Aorta (tissue), 5 donors: ENCODE measurements around the gene GOLPH3. TPM values are rescaled to one million over a fixed set of nuclear protein-coding genes. Genes with fewer than 3 reads are reported as not detected.

Experiments used
- ATAC-seq: fragments of 200-7000 bp; cut with Tn5 transposase; one replicate; pipeline ENCODE4 v1.9.1; 2022; ENCODE audit warnings: moderate library complexity; ENCODE audit not compliant: low FRiP score
- DNase-seq, 2 donors: peaks; one replicate each; pipeline ENCODE4 v3.0.0-alpha.2; 2020
- H3K27ac ChIP-seq, 2 donors: one replicate each; pipeline ENCODE4 v1.5.1; 2013; ENCODE audit warnings: low read length in 2 of 2, mild to moderate bottlenecking in 2 of 2, moderate library complexity in 2 of 2, control low read depth in 1 of 2, inconsistent platforms in 1 of 2, low read depth in 1 of 2
- H3K27me3 ChIP-seq, 2 donors: one replicate each; pipeline ENCODE4 v1.6.1; 2013; ENCODE audit warnings: control low read depth in 1 of 2, low read length in 1 of 2, mild to moderate bottlenecking in 1 of 2, moderate library complexity in 1 of 2; ENCODE audit not compliant: insufficient read depth in 2 of 2, control insufficient read depth in 1 of 2
- H3K36me3 ChIP-seq, 2 donors: one replicate each; pipeline ENCODE4 v1.6.1; 2013; ENCODE audit warnings: control low read depth in 1 of 2, low read length in 1 of 2, mild to moderate bottlenecking in 1 of 2; ENCODE audit not compliant: insufficient read depth in 2 of 2, control insufficient read depth in 1 of 2
- H3K4me1 ChIP-seq, 2 donors: one replicate each; pipeline ENCODE4 v1.6.1; 2013; ENCODE audit warnings: low read length in 2 of 2, control low read depth in 1 of 2, mild to moderate bottlenecking in 1 of 2, moderate library complexity in 1 of 2; ENCODE audit not compliant: insufficient read depth in 2 of 2, control insufficient read depth in 1 of 2
- H3K4me3 ChIP-seq, 2 donors: one replicate each; pipeline ENCODE4 v1.5.1; 2013; ENCODE audit warnings: low read length in 2 of 2, control low read depth in 1 of 2, mild to moderate bottlenecking in 1 of 2
- H3K9me3 ChIP-seq: one replicate; pipeline ENCODE4 v1.6.1; 2013; ENCODE audit warnings: mild to moderate bottlenecking, low read length; ENCODE audit not compliant: control insufficient read depth
- WGBS, 2 donors: extraction: QIAGEN DNeasy Blood & Tissue Kit; methylation state at CpG; one replicate each; pipeline ENCODE4 v1.1.7; 2013; 5-methylcytosine and 5-hydroxymethylcytosine counted together
- intact Hi-C, 2 donors: fragments of 100-400 bp; cut with DNase I; formaldehyde crosslinking; loops; one replicate each; pipeline versions ENCODE4 v1.14.2 to v1.15.0; 2022
- polyA plus RNA-seq, 2 donors: library from polyadenylated mRNA; stranded (reverse); fragments of 200-250 nt; gene quantifications; one replicate each; pipeline ENCODE4 v1.2.3, GENCODE V29; 2013
- total RNA-seq, 2 donors: library from RNA; stranded (reverse); fragmentation: NEBNext Ultra II Directional; extraction: Animal tissue kit (Norgen Biotek cat#: 25700); gene quantifications; one replicate each; pipeline ENCODE4 v1.2.1, GENCODE V29; 2021
- donor health status: healthy with polysubstance abuse.
- donor health status: Bipolar disorder and iron deficiency.
- donor health status: DM: no; HTN: no; CAD: no.
- donor health status: DM: no; HTN: no; CAD: no.
- donor health status: DM: yes; HTN: yes; CAD: no.

Gene GOLPH3
- total and polyA plus RNA-seq, 4 donors, result 57.0 to 92.0 (median 74.1) TPM

- H3K27me3 ChIP-seq, result no peaks in the 10 kb centered on the region
- ATAC-seq, result no peak
- intact Hi-C loops, result no loop called here
- H3K9me3 ChIP-seq, result no peaks in the 10 kb centered on the region
- no peak overlapping the region for H3K4me3 ChIP-seq
- H3K36me3 ChIP-seq, result peaks cover 0 to 10% of the 10 kb centered on the region in 2 donors
- WGBS, 2 donors, result 75 to 82% methylated on average over 12 of the region's 12 CpGs
- no peak for DNase-seq
- no peak overlapping the region for H3K27ac ChIP-seq
- no peaks in the 10 kb centered on the region for H3K4me1 ChIP-seq
Measured at GRCh38 chr5:32102254-32102986, 71.7 kb downstream of the GOLPH3 start.

GRCh38 chr5:32100691-32101302, 73.3 kb downstream of the GOLPH3 start:
- H3K4me3 ChIP-seq, result no peak overlapping the region
- H3K36me3 ChIP-seq, result peaks cover 0 to 6% of the 10 kb centered on the region in 2 donors
- ATAC-seq (no peak), DNase-seq (no peak)
- WGBS, 2 donors, result 86 to 87% methylated on average over 8 of the region's 8 CpGs
- H3K9me3 ChIP-seq, result no peaks in the 10 kb centered on the region
- no peaks in the 10 kb centered on the region for H3K4me1 ChIP-seq
- intact Hi-C loops, result no loop called here
- H3K27ac ChIP-seq, result no peak overlapping the region
- no peaks in the 10 kb centered on the region for H3K27me3 ChIP-seq

GRCh38 chr5:32100230-32100629, 73.9 kb downstream of the GOLPH3 start:
- ATAC-seq, result peak; percentile 51
- intact Hi-C loops, result no loop called here

GRCh38 chr5:32099486-32100035, 74.6 kb downstream of the GOLPH3 start:
- 77 to 85% methylated on average over 9 of the region's 9 CpGs for WGBS, 2 donors
- ATAC-seq, result no peak
- intact Hi-C loops, result no loop called here
- Histone ChIP-seq H3K4me3 (no peak overlapping the region), H3K27ac (no peak overlapping the region), H3K36me3 (peaks cover 0 to 6% of the 10 kb centered on the region in 2 donors), H3K27me3 (no peaks in the 10 kb centered on the region), H3K9me3 (no peaks in the 10 kb centered on the region), H3K4me1 (no peaks in the 10 kb centered on the region)
- DNase-seq, result no peak

More at GRCh38 chr5:32100230-32100629, 73.9 kb downstream of the GOLPH3 start:
- Histone ChIP-seq H3K27ac (no peak overlapping the region), H3K36me3 (peaks cover 0 to 6% of the 10 kb centered on the region in 2 donors), H3K27me3 (no peaks in the 10 kb centered on the region), H3K4me3 (no peak overlapping the region), H3K4me1 (no peaks in the 10 kb centered on the region), H3K9me3 (no peaks in the 10 kb centered on the region)
- WGBS, 2 donors, result 44 to 46% methylated on average over 6 of the region's 6 CpGs
- no peak for DNase-seq

GRCh38 chr5:32098890-32099310, 75.2 kb downstream of the GOLPH3 start:
- 24 to 30% methylated on average over 11 of the region's 11 CpGs for WGBS, 2 donors
- ATAC-seq (no peak), DNase-seq (no peak)
- H3K36me3 ChIP-seq, result peaks cover 0 to 6% of the 10 kb centered on the region in 2 donors
- H3K4me3 ChIP-seq, result no peak overlapping the region
- no peak overlapping the region for H3K27ac ChIP-seq
- intact Hi-C loops, result no loop called here
- H3K27me3 ChIP-seq, result no peaks in the 10 kb centered on the region
- no peaks in the 10 kb centered on the region for H3K4me1 ChIP-seq
- no peaks in the 10 kb centered on the region for H3K9me3 ChIP-seq

GRCh38 chr5:32098291-32098690, 75.8 kb downstream of the GOLPH3 start:
- H3K36me3 ChIP-seq, result peaks cover 0 to 3% of the 10 kb centered on the region in 2 donors
- ATAC-seq, result no peak
- H3K27ac ChIP-seq, result no peak overlapping the region
- no peaks in the 10 kb centered on the region for H3K4me1 ChIP-seq
- no peaks in the 10 kb centered on the region for H3K9me3 ChIP-seq
- H3K4me3 ChIP-seq, result no peak overlapping the region
- 65 to 69% methylated on average over 9 of the region's 9 CpGs for WGBS, 2 donors
- H3K27me3 ChIP-seq, result no peaks in the 10 kb centered on the region
- DNase-seq, result no peak
- intact Hi-C loops, result no loop called here

- H3K36me3 ChIP-seq, result peaks cover 0 to 3% of the 10 kb centered on the region in 2 donors
- no peak for DNase-seq
- no peak overlapping the region for H3K27ac ChIP-seq
Measured at GRCh38 chr5:32096891-32097595, 77.1 kb downstream of the GOLPH3 start.

GRCh38 chr5:32095261-32095671, 78.9 kb downstream of the GOLPH3 start:
- peak; percentile 57 for ATAC-seq
- Histone ChIP-seq H3K4me3 (no peak overlapping the region), H3K27ac (no peak overlapping the region), H3K9me3 (no peaks in the 10 kb centered on the region), H3K36me3 (peaks cover 0 to 3% of the 10 kb centered on the region in 2 donors), H3K27me3 (no peaks in the 10 kb centered on the region), H3K4me1 (no peaks in the 10 kb centered on the region)
- DNase-seq, result no peak
- WGBS, 2 donors, result 26 to 27% methylated on average over 7 of the region's 7 CpGs
- intact Hi-C loops, result no loop called here

More at GRCh38 chr5:32096891-32097595, 77.1 kb downstream of the GOLPH3 start:
- 91 to 95% methylated on average over 10 of the region's 10 CpGs for WGBS, 2 donors
- no peaks in the 10 kb centered on the region for H3K9me3 ChIP-seq
- H3K27me3 ChIP-seq, result no peaks in the 10 kb centered on the region
- intact Hi-C loops, result no loop called here
- H3K4me3 ChIP-seq, result no peak overlapping the region
- ATAC-seq, result no peak
- H3K4me1 ChIP-seq, result no peaks in the 10 kb centered on the region
